Activated T-cell treated with anti-CD3 and anti-CD28 coated beads, Interleukin-2, amount 50 U/mL, for 1 hour (primary cell): ENCODE results near the gene CHAF1A.

ENCODE experiments used
- DNase-seq: peaks from one replicate; pipeline ENCODE4 v3.0.0-alpha.2; 2020

CHAF1A gene, protein sequence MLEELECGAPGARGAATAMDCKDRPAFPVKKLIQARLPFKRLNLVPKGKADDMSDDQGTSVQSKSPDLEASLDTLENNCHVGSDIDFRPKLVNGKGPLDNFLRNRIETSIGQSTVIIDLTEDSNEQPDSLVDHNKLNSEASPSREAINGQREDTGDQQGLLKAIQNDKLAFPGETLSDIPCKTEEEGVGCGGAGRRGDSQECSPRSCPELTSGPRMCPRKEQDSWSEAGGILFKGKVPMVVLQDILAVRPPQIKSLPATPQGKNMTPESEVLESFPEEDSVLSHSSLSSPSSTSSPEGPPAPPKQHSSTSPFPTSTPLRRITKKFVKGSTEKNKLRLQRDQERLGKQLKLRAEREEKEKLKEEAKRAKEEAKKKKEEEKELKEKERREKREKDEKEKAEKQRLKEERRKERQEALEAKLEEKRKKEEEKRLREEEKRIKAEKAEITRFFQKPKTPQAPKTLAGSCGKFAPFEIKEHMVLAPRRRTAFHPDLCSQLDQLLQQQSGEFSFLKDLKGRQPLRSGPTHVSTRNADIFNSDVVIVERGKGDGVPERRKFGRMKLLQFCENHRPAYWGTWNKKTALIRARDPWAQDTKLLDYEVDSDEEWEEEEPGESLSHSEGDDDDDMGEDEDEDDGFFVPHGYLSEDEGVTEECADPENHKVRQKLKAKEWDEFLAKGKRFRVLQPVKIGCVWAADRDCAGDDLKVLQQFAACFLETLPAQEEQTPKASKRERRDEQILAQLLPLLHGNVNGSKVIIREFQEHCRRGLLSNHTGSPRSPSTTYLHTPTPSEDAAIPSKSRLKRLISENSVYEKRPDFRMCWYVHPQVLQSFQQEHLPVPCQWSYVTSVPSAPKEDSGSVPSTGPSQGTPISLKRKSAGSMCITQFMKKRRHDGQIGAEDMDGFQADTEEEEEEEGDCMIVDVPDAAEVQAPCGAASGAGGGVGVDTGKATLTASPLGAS

DNA sequence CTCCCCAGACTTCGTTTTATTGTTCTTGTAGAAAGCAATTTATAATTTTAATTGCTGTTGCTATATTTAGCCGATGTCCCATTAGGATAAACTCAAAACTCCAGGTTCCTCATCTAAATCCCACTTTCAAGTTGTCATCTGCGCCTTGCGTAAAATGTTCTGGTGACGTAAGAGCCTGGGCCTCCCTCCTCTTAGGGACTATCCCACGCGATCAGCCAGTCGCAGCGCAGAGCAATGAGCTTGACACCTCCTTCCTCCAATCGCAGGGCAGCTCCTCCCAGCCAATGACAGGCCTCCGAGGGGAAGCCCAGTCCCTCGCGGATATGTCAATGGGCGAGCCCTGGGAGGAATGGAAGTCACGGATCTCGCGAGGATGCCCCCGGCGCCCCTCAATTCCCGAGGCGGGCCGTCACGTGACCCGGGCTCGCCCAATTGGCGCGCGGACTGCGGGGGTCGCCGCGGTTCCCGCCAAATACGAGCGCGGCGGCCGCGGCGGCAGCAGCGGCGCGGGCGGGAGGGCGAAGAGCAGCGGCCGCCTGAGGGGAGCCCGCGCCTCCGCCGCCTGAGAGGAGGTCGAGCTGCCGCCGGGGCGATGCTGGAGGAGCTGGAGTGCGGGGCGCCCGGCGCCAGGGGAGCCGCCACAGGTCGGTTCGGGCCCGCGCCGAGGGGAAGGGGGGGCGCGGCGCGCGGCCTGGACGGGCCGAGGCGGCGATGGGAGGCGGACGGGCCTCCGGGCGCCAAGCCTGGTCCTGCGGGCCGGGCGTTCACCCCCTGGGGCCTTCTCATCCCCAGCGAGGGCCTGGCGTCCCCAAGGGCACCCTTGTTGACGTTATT is at the start of gene CHAF1A:
Gene CHAF1A, plus strand, starts transcription at position 470 of the 834 bp plus-strand sequence. Its CDS starts 123 bp downstream, at position 593.
- peak; percentile 96 for DNase-seq

DNA sequence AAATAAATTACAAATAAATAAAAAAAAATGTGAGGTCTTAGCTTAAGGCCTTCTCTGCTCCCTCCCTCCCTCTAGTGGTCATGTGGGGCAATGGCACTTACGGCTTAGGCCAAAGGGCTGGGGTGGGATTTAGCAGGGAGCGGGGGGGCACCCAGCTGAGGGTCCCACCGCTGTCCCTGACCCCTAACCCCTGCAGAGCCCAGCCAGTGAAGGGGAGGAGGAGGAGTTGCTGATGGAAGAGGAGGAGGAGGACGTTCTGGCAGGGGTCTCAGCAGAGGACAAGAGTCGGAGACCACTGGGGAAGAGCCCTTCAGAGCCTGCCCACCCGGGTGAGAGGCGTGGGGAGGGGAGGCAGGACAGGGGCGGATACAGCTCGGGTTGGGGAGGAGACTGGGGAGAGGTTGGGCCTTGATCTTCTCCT is 49.7 kb upstream of the CHAF1A start:
- DNase-seq = peak; percentile 68

DNA sequence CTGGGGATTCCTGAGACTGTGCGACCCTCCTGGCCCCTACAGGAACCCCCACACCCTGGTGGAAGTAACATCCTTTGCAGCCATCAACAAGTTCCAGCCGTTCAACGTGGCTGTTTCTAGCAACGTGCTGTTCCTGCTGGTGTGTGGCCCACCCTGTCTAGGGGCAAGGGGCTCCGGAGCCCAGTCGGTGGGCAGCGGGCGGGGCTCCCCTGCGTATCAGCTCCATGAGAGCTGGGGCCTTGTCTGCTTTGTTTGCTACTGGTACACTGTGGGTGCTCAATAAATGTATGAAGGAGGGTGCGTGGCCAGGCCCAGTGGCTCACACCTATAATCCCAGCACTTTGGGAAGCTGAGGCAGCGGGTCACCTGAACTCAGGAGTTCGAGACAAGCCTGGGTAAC is 48.2 kb upstream of the CHAF1A start:
- no peak for DNase-seq

DNA sequence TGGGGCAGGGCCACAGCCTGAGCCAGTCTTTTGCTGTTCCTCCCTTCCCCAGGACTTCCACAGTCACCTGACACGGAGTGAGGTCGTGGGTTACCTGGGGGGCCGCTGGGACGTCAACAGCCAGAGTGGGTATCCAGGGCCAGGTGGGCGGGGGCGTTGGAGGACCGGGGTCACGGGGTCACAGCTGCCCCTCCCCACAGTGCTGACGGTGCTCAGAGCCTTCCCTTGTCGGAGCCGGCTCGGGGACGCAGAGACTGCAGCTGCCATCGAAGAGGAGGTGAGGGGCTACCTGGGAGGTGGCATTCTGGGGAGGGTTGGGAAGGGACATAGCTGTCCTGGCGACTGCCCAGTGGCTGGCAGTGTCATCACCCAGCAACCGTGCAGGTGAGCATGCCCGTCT is 47.5 kb upstream of the CHAF1A start:
- DNase-seq = no peak

DNA sequence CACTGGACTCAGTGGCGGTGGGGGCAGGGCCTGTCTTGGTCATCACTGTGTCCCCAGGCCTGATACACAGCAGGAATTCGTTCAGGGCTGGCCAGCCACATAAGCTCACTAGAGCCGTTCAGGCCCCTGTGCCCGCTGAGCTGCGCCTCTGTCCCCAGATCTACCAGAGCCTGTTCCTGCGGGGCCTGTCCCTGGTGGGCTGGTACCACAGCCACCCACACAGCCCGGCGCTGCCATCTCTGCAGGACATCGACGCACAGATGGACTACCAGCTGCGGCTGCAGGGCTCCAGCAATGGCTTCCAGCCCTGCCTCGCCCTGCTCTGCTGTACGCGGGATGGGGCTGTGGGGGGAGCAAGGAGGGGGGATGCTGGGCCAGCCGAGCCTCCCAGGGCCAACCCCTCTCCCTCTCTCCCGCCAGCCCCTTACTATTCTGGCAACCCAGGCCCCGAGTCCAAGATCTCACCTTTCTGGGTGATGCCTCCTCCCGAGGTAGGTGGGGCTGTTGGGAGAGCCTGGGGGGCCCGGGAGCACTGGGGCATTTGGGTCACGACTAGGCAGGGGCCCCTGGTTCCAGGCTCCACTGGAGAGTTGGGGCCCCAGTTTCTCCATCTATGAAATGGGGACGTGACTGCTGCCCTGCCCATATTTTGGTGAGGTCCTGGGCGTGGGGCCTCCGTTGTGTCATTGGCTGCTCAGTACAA is 45.2 kb upstream of the CHAF1A start:
- DNase-seq = no peak

DNA sequence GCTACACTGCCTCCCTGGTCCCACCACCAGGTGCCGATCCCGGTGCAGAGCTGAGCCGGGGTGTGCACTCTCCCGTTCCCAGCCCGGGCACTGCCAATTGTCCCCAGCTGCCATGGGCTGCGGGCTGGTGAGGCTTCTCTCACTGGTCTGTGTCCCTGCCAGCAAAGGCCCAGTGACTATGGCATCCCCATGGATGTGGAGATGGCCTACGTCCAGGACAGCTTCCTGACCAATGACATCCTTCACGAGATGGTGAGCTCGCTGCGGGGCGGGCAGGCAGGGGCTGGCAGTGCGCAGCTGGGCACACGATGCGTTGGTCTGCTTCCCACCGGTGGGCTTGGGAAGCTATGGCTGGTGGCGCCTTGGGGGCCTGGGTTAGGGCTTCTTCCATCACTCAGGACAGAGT is 44.5 kb upstream of the CHAF1A start:
- DNase-seq = no peak

DNA sequence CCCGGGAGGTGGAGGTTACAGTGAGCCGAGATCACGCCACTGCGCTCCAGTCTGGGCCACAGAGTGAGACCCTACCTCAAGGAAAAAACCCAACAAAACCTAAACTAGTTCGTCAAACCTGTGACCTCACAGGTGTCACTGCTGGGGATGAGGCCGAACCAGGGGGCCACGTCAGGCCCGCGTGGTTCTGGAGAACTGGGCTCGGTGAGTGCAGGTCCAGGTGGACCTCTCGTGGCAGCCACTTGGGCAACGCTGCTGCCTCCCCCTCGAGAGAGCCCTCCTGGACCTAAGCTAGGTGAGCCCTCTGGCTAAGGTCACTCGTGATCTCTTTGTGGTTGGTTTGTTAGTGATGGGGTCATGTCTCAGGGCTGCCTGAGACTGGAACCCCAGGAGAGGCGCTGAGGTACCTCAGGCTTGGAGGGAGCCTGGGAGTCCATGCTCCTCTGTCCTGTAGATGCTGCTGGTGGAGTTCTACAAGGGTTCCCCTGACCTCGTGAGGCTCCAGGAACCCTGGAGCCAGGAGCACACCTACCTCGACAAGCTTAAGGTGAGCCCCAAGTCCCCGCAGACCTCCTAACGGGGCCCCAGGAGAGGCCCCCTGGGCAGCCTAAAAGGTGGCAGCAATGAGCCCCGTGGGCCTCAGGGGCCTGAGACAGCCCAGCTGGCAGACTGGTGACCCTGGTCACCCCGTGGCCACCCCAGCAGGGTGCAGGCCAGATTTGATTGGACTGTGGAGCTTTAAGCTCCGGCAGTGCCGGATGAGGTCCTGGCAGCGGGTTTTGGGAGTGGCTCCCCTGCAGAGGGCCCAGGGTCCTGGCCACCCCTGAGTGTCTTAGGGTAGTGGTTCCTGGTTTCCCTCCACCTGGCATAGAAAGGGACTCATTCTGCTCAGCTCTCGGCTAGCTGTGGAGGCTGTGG is 43.5 kb upstream of the CHAF1A start:
- no peak for DNase-seq

DNA sequence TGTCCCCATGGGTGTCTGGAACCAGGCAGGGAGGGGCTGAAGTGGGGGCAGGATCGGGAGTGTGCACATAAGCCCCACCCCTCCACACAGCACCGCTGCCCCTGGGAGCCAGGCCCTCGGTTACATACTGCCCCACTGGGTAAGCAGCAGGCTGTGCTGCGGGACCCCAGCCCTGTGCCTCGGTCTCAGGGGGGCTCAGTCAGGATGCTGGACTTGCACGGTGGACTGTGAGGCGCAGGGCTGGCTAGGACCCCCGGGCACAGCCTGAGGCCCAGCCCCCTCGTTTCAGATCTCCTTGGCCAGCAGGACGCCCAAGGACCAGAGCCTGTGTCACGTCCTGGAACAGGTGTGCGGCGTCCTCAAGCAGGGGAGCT is 42.8 kb upstream of the CHAF1A start:
- no peak for DNase-seq

DNA sequence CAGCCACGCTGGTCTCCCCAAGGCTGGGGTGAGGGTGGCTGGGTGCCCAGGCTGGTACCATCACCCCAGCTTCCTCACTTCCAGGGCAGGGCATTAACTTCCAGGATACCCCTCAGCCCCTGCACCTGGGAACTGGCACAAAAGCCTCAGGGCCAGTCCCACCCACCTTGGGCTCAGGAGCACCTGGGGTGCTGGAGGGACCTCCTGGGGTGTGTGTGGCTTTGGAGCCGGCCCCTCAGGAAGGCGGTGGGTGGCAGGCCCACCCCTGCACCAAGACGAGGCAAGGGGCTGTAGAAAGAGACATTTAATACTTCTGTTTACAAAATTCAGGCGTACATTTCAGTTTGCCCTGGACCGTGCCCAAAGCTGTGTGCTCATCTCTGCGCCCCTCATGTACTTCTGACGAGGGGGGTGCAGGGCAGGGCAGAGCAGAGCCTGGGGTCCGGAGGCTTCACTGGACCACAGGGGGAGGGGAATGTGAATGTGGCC is 42.3 kb upstream of the CHAF1A start:
- no peak for DNase-seq

DNA sequence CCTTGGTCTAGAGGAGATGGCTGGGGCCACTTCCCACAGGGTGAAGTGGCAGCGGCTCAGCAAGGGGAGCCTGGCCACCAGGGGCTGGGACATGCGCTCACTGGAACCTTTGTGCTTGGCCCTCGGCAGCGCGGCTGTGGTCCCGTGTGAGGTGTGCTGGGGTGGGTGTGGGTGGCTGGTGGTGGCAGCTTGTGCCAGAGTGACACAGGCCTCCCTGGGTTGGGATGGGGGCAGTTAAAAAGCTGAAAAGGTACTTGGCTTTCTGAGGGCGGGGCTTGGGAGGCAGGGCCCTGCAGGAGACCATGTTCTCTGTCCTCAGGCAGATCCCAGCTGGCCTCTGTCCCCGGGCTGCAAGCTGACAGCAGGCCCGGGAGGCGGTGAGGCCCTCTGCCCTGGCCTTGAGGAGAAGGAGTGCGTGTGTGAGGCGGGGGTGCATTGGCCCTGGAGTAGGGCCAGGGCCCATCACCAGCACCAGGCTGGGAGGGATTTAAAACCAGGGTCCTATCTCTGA is 41.7 kb upstream of the CHAF1A start:
- no peak for DNase-seq

DNA sequence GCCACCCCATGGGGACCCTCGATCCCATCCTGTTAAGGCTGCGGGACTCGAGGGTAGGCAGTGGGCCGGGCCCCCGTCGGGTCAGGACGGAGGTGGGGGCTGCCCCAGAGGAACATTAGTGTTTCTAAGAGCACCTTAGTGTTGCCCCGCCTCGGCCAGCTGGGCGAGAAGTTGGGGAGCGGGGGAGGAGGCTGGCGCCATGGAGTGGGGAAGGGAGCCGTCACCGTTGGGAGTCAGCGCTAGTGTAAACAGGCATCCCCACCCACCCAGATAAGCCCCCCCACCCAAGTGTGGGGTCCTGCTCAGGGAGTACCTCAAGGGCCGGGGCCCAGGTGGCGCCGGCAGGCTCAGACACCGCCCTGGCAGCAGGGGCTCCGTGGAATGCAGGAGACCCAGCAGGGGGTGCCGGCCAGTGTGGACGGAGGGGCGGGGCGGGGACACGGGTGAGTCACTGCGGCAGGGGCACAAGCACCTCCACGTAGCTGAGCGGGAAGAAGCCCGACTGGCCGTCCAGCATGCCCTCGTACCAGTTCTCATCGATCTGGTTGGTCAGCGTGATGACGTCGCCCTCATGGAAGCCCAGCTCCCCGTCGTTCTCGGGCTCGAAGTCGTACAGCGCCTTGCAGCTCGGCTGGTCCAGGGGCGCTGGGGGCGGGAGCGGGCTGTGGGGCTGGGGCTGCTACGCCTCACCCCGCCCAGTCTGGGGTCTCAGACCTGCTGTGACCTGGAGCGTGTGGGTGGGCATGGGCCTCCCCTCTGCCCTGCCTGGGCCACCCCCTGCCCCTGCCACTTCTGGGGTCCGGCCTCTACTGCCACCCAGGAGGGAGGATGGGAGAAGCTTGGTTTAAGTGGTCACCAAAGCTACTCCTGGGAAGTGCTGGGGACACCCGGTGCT is 41.0 kb upstream of the CHAF1A start:
- no peak for DNase-seq

DNA sequence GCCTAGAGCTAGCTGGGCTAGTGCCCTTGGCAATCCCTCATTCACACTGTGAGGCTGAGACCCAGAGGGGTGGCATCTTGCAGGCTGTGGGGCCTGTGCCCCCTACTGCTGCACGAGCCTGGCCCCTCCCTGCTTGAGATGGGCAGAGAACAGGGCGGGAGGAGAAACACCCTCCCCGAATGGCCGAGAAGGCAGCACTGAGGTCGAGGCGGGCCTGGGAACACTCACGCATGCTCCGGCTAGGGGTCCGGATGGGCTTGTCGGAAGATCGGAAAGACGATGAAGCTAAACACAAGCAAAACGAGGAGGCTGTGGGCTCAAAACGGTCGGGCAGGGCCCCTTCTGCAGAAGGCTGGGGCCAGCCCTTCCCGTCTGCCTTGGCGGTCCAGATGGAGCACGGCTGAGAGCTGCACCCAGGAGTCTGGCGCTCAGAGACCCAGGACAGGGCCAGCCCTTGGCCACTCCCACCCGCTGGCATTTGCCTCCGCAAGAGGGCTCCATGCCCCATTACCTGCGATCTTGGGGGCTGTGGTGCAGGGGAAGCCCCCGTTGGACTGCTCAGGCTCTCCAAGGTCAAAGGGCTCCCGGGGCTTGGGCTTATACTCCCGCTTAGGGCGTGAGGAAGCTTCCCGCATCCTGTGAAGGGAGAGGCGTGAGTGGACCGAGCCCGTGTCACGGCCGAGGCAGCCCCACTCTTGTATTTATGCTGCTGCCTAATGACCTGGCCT is 40.2 kb upstream of the CHAF1A start:
- DNase-seq = no peak

DNA sequence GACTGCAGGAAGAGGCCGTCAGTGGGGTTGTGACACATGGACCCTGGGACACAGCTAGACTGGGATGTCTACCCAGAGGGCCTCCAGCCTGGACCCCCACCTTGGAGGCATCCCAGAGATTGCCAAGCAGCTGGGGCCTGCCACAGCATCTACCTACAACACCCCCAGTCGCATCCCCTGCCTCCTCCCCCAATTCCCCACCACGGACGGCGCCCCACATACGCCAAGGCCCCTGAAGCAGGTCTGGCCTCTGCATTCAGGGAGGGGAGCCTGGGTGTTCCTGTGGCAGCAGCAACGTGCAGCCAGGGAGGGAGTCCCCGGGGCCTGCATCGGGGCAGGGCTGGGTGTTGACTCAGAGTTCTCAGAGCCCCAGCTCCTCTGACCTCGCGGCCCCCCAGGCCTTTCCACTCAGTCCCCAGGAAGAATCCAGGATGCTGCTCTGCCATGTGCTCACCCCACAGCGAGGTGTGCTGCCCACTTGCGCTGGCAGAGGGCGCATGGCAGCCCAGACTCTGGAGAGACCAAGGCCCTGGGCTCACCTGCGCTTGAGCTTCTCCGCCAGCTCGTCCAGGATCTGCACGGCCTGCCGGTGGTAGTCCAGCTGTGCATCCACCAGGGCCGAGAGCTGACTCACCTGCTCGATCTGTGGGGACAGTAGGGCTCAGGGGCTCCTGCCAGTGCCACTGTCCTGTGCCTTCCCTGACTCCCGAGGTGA is 39.5 kb upstream of the CHAF1A start:
- DNase-seq = no peak

DNA sequence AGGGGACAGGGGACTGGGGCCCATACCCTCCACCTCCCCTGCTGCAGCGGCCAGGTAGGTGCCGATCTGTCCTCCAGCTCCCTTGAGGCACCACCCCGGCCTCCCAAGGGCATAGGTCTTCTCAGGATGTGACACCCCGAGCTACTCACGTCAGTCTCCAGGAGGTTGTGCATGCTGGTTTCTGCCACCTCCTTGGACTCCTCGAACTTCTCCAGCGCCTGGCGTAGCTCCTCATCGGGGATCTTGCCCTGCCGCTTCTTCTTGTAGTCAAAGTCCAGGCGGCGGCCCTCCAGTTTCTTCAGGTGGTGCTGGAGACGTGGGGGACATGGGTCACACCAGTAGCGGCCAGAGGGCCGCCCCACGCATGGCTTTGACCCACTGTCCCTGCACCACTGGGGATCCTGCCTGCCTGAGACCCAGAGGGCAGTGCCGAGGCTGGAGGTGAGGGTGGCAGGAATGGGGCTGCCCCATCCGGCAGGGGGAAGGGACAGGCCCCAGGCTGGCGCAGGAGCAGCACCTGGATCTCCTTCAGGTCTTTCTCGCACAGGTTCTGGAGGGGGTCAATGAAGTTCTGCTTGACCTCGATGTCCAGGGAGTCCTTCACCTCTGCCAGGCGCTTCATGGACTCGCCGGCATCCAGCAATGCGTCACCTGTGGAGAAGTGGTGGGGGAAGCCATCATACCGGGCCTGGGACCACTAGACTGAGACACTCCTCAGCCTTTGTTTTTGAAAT is 38.7 kb upstream of the CHAF1A start:
- DNase-seq = no peak

DNA sequence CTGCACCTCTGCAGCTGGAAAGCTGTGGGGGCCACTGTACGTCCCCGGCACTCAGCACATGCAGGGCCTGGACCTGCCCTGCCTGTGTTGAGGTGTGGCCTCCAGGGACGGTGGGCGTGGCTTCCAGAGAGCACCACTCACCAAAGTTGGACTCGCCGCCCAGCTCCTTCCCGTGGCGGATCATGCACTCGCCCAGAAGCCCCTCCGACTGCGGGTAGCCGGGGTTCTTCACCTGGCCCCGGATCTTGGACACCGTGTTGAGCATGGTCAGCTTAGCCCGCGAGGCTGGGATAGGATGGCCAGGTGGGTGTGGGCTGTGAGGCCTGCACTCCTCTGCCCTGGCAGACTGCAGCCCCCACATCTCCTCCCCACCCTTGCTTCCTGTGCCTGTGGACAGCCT is 37.1 kb upstream of the CHAF1A start:
- DNase-seq = no peak

DNA sequence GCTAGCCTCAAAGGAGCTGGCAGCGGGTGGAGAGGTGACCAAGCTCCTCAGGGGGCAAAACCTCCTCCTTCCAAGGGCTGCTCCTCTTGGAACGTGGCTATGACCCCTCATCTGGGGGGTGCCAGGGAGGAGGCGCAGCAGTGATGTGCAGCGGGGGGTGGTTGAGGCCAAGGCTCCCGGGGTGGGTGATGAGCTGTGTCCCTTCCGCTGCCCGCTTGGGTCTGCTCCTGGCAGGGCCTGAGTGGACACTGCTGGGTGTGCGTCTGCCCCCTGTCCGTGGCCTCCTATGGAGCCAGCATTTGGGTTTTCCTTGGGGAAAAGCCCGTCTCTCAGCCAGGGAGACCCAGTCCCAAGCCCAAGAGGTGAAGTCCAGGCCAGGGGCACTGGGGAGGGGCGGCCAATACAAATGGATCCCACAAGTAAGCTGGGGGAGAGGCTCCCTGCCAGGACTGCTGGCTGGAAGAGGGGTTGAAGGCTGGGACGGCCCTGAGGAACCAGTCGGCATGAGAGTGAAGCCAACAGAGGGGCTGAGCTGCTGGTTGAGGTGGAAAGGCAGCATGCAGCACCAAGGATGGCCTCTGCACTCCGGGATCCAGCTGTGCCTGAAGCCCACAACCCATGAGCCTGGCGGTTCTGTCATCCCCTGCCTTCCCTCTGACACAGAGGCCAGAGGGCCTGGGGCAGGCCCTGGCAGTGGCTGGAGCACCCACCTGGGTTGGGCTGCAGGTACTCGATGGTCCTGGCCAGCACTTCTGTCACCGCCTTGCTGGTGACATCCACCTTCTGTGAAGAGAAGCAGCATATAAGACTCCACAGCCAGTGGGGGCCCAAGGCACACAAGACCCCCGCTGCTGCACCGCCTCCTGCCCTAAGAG is 36.4 kb upstream of the CHAF1A start:
- no peak for DNase-seq
